Measurements from ENCODE around the gene HYOU1.
"Not testable (repeated sequence)": the region's sequence is repeated elsewhere in the genome, so short reads cannot be mapped to it uniquely, and the experiment has no call there.

HYOU1 gene

GRCh38 chr11:119057000-119057769 is at the start of gene HYOU1:
TSS of gene HYOU1 (minus strand) at chr11:119057205. CDS start at chr11:119056160, 1,045 bp downstream.
- TF ChIP-seq CTCF (IDR thresholded peaks at IDR 0.05; ENCODE audit: low read depth, low read length): no peak
- H3K4me3 ChIP-seq (ENCODE audit: low read depth, low read length): peak within 1 kb of the TSS; percentile 86

GRCh38 chr11:119103793-119104192 is 46.8 kb upstream of the HYOU1 start:
- TF ChIP-seq CTCF (IDR thresholded peaks at IDR 0.05; ENCODE audit: low read depth, low read length): no peak
- H3K4me3 ChIP-seq (ENCODE audit: low read depth, low read length): no peak overlapping the region

- H3K4me3 ChIP-seq (ENCODE audit: low read depth, low read length): not testable (repeated sequence)
Measured at GRCh38 chr11:119103161-119103664, 46.2 kb upstream of the HYOU1 start.

- peak within 1 kb of the TSS; percentile 92 for H3K4me3 ChIP-seq (ENCODE audit: low read depth, low read length)
- TF ChIP-seq CTCF (IDR thresholded peaks at IDR 0.05; ENCODE audit: low read depth, low read length): no peak
Measured at GRCh38 chr11:119101759-119102423, 44.9 kb upstream of the HYOU1 start, which contains the start of gene DPAGT1. TSS of gene DPAGT1 (minus strand) at chr11:119101853. CDS start at chr11:119101655, 198 bp downstream.

GRCh38 chr11:119100994-119101758 is 44.2 kb upstream of the HYOU1 start:
- no peak for TF ChIP-seq CTCF (IDR thresholded peaks at IDR 0.05; ENCODE audit: low read depth, low read length)
- peak overlapping the region; percentile 92 for H3K4me3 ChIP-seq (ENCODE audit: low read depth, low read length)

- H3K4me3 ChIP-seq (ENCODE audit: low read depth, low read length): peak overlapping the region; percentile 92
- TF ChIP-seq CTCF (IDR thresholded peaks at IDR 0.05; ENCODE audit: low read depth, low read length): peak; percentile 25
Measured at GRCh38 chr11:119100246-119100970, 43.4 kb upstream of the HYOU1 start.

GRCh38 chr11:119099711-119100110 is 42.7 kb upstream of the HYOU1 start:
- no peak for TF ChIP-seq CTCF (IDR thresholded peaks at IDR 0.05; ENCODE audit: low read depth, low read length)
- no peak overlapping the region for H3K4me3 ChIP-seq (ENCODE audit: low read depth, low read length)

Measured in WI38 (cell line).